Panc1 (cell line): ENCODE results near the gene CAMK2A.

Experiments
- CTCF ChIP-seq: fragments of 450-650 bp; IDR thresholded peaks from 2 replicates; pipeline ENCODE4 v1.5.1; 2017; ENCODE audit warnings: mild to moderate bottlenecking
- REST ChIP-seq, 2 experiments: IDR thresholded peaks; 2 replicates each; pipeline ENCODE4 v1.6.1; 2011 to 2012; ENCODE audit warnings: low read depth in 2 of 2, control low read depth in 1 of 2, low read length in 1 of 2, mild to moderate bottlenecking in 1 of 2, moderate library complexity in 1 of 2; ENCODE audit not compliant: insufficient read depth in 1 of 2

- no peak for TF ChIP-seq CTCF
- TF ChIP-seq REST (IDR thresholded peaks at IDR 0.05; ENCODE audit: insufficient read depth in 1 of 2, low read depth in 2 of 2, low read length in 1 of 2): no peak
Observed at GRCh38 chr5:150236981-150237754, 52.4 kb downstream of the CAMK2A start.
